ENCODE results near the gene SNN.

- TF ChIP-seq POLR2A (IDR thresholded peaks at IDR 0.05; ENCODE audit: low read depth, low read length) (0 out of 2 replicates have a peak, but pooled peaks have one; percentile 4), CTCF (conservative IDR thresholded peaks at IDR 0.05; ENCODE audit: low read depth, low read length) (peak; percentile 90), USF2 (IDR thresholded peaks at IDR 0.05; ENCODE audit: low read depth, low read length) (no peak), MXI1 (IDR thresholded peaks at IDR 0.05; ENCODE audit: borderline replicate concordance, low read depth, low read length) (peak; percentile 35; the same call in 1 of the 2 replicates), CEBPB (IDR thresholded peaks at IDR 0.05; ENCODE audit: low read depth, low read length) (no peak), RCOR1 (IDR thresholded peaks at IDR 0.05; ENCODE audit: insufficient replicate concordance, low read length) (no peak), RFX5 (IDR thresholded peaks at IDR 0.05; ENCODE audit: low read depth, low read length) (no peak), RAD21 (IDR thresholded peaks at IDR 0.05; ENCODE audit: low read length) (peak; percentile 85), SMC3 (IDR thresholded peaks at IDR 0.05; ENCODE audit: low read depth, low read length) (peak; percentile 72), BHLHE40 (IDR thresholded peaks at IDR 0.05; ENCODE audit: low read depth, low read length) (peak; percentile 8; the same call in 1 of the 2 replicates), FOS (IDR thresholded peaks at IDR 0.05; ENCODE audit: low read depth, low read length) (no peak), CHD1 (IDR thresholded peaks at IDR 0.05; ENCODE audit: low read depth, low read length) (no peak), ELK1 (IDR thresholded peaks at IDR 0.05; ENCODE audit: borderline replicate concordance, low read depth, low read length) (no peak), MAFK (IDR thresholded peaks at IDR 0.05; ENCODE audit: low read depth, low read length) (no peak)
Measured at GRCh38 chr16:11640987-11641817, 27.1 kb upstream of the SNN start.
